Spleen (tissue), 11 donors: ENCODE data around the gene UBE2E2. TPM values are rescaled to one million over a fixed set of nuclear protein-coding genes. Genes with fewer than 3 reads are reported as not detected.

Source experiments
- DNase-seq: peaks from one replicate; pipeline ENCODE4 v3.0.0-alpha.2; 2020
- H3K27ac ChIP-seq, 8 donors: fragments of 200-600 bp; sonication (generic) in 7 of 8; 1 replicate in 4 of 8; 2 replicates in 4 of 8; pipeline versions ENCODE4 v1.5.0 to v1.8.0; 2016 to 2021; ENCODE audit warnings: inconsistent platforms in 4 of 8, mild to moderate bottlenecking in 4 of 8, moderate library complexity in 1 of 8
- H3K27me3 ChIP-seq, 7 donors: fragments of 200-600 bp; sonication (generic) in 6 of 7; replicated peaks in 1 of 7; 1 replicate in 4 of 7; 2 replicates in 3 of 7; pipeline versions ENCODE4 v1.5.0 to v1.8.0; 2016 to 2021; ENCODE audit warnings: inconsistent platforms in 3 of 7, mild to moderate bottlenecking in 1 of 7
- H3K36me3 ChIP-seq, 6 donors: fragments of 200-600 bp; sonication (generic) in 5 of 6; 1 replicate in 4 of 6; 2 replicates in 2 of 6; pipeline versions ENCODE4 v1.5.0 to v1.8.0; 2016 to 2021; ENCODE audit warnings: inconsistent platforms in 2 of 6
- H3K4me1 ChIP-seq, 6 donors: fragments of 200-600 bp; sonication (generic) in 5 of 6; 1 replicate in 3 of 6; 2 replicates in 3 of 6; pipeline versions ENCODE4 v1.5.0 to v1.8.0; 2016 to 2021; ENCODE audit warnings: inconsistent platforms in 3 of 6
- H3K4me3 ChIP-seq, 8 donors: fragments of 200-600 bp; sonication (generic) in 7 of 8; 1 replicate in 4 of 8; 2 replicates in 4 of 8; pipeline versions ENCODE4 v1.5.0 to v1.8.0; 2016 to 2021; ENCODE audit warnings: inconsistent platforms in 4 of 8, mild to moderate bottlenecking in 4 of 8, moderate library complexity in 2 of 8
- H3K9me3 ChIP-seq, 8 donors: fragments of 200-600 bp; sonication (generic) in 7 of 8; 1 replicate in 4 of 8; 2 replicates in 4 of 8; pipeline versions ENCODE4 v1.5.0 to v1.8.0; 2016 to 2021; ENCODE audit warnings: inconsistent platforms in 4 of 8
- POLR2A ChIP-seq, 3 donors: fragments of 450-650 bp; IDR thresholded peaks; one replicate each; pipeline ENCODE4 v1.5.1; 2017; ENCODE audit warnings: antibody characterized with exemption in 3 of 3, mild to moderate bottlenecking in 1 of 3
- POLR2AphosphoS5 ChIP-seq, 3 donors: sonication (generic); formaldehyde crosslinking; IDR thresholded peaks; one replicate each; pipeline ENCODE4 v1.5.1; 2017; ENCODE audit warnings: antibody characterized with exemption in 3 of 3
- WGBS, 5 donors: extraction: QIAGEN DNeasy Blood & Tissue Kit in 3 of 5; methylation state at CpG; one replicate each; pipeline versions ENCODE4 v1.1.5 to v1.1.7; 2013 to 2018; 5-methylcytosine and 5-hydroxymethylcytosine counted together
- intact Hi-C: fragments of 100-400 bp; cut with DNase I; formaldehyde crosslinking; loops from one replicate; pipeline ENCODE4 v1.15.0; 2023; ENCODE audit warnings: low total_unique reads
- polyA plus RNA-seq, 3 donors: library from polyadenylated mRNA; stranded (reverse); fragments of 200-250 nt; gene quantifications; one replicate each; pipeline ENCODE4 v1.2.1, GENCODE V29; 2013
- total RNA-seq, 7 donors: library from RNA; depleted of rRNA in 3 of 7; stranded (reverse); fragments of >200 nt in 3 of 7; fragmentation: NEBNext Ultra II Directional in 4 of 7; extraction: Animal tissue kit (Norgen Biotek cat#: 25700) in 4 of 7; gene quantifications; one replicate each; pipeline versions ENCODE4 v1.1.0 to v1.2.1, GENCODE V29; 2016 to 2021
- TF ChIP-seq, protein P1 (sequence below), 11 experiments: fragments of 200-600 bp in 7 of 11; fragments of 450-650 bp in 4 of 11; sonication (generic) in 4 of 11; IDR thresholded peaks in 8 of 11; conservative IDR thresholded peaks in 3 of 11; 1 replicate in 7 of 11; 2 replicates in 4 of 11; pipeline versions ENCODE4 v1.4.0 to v1.8.0; 2016 to 2021; ENCODE audit warnings: antibody characterized with exemption in 11 of 11, inconsistent platforms in 4 of 11, mild to moderate bottlenecking in 1 of 11
- donor health status: healthy with polysubstance abuse.
- donor health status: DM: no; HTN: no; CAD: no; lungs with moderate emphysema.
- donor health status: DM: no; HTN: no; CAD: no.
- donor health status: Bipolar disorder and iron deficiency.
- donor health status: healthy.
- donor health status: DM: no; HTN: no; CAD: no.
- donor health status: DM: yes; HTN: yes; CAD: no.

Gene UBE2E2
- total and polyA plus RNA-seq, 10 donors: 27.9 to 87.6 (median 41.2) TPM

- TF ChIP-seq POLR2AphosphoS5 (IDR thresholded peaks at IDR 0.05) (no peak), POLR2A (IDR thresholded peaks at IDR 0.05) (no peak)
- TF ChIP-seq, protein P1, sequence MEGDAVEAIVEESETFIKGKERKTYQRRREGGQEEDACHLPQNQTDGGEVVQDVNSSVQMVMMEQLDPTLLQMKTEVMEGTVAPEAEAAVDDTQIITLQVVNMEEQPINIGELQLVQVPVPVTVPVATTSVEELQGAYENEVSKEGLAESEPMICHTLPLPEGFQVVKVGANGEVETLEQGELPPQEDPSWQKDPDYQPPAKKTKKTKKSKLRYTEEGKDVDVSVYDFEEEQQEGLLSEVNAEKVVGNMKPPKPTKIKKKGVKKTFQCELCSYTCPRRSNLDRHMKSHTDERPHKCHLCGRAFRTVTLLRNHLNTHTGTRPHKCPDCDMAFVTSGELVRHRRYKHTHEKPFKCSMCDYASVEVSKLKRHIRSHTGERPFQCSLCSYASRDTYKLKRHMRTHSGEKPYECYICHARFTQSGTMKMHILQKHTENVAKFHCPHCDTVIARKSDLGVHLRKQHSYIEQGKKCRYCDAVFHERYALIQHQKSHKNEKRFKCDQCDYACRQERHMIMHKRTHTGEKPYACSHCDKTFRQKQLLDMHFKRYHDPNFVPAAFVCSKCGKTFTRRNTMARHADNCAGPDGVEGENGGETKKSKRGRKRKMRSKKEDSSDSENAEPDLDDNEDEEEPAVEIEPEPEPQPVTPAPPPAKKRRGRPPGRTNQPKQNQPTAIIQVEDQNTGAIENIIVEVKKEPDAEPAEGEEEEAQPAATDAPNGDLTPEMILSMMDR (IDR thresholded peaks at IDR 0.05 in 8 of 11, conservative IDR thresholded peaks at IDR 0.05 in 3 of 11): no peak
- DNase-seq: no peak
- Histone ChIP-seq H3K36me3 (no peaks in the 10 kb centered on the region), H3K27me3 (no peaks in the 10 kb centered on the region), H3K4me3 (no peak overlapping the region), H3K27ac (no peak overlapping the region), H3K4me1 (peaks cover 0 to 8% (median 2%) of the 10 kb centered on the region in 6 donors), H3K9me3 (no peaks in the 10 kb centered on the region)
- WGBS, 5 donors: 86 to 94% (median 90%) methylated on average over 2 of the region's 2 CpGs
- intact Hi-C loops: no loop called here
These were observed 41.8 kb upstream of the UBE2E2 start for GRCh38 chr3:23161308-23161707.

- DNase-seq: no peak
- H3K4me1 ChIP-seq: peaks cover 0 to 8% (median 2%) of the 10 kb centered on the region in 6 donors
- H3K27me3 ChIP-seq: no peaks in the 10 kb centered on the region
- intact Hi-C loops: no loop called here
- TF ChIP-seq, protein P1 (IDR thresholded peaks at IDR 0.05 in 8 of 11, conservative IDR thresholded peaks at IDR 0.05 in 3 of 11): no peak
- TF ChIP-seq POLR2AphosphoS5 (IDR thresholded peaks at IDR 0.05) (no peak), POLR2A (IDR thresholded peaks at IDR 0.05) (no peak)
- H3K27ac ChIP-seq: no peak overlapping the region
- no peak overlapping the region for H3K4me3 ChIP-seq
- no peaks in the 10 kb centered on the region for H3K9me3 ChIP-seq
- H3K36me3 ChIP-seq: no peaks in the 10 kb centered on the region
- 59 to 84% (median 70%) methylated on average over 10 of the region's 10 CpGs for WGBS, 5 donors
These were observed 41.1 kb upstream of the UBE2E2 start for GRCh38 chr3:23161896-23162570.

DNA sequence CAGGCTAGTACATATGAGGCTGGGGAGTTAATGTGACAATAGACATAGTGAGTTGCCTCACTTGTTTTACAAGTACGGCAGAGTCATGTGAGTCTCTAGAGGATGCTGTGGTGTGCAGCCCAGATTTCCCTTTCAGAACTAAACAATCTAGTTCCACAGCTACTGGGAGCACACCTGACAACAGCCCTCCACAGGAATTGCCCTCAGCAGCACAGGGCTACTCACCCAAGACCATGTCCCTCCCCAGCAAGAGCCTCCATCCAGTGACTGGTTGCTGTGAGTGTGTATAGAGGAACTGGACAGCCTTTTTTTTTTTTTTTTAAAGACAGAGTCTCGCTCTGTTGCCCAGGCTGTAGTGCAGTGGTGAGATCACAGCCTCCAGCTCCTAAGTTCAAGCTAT lies 40.2 kb upstream of the UBE2E2 start:
- TF ChIP-seq, protein P1 (IDR thresholded peaks at IDR 0.05 in 8 of 11, conservative IDR thresholded peaks at IDR 0.05 in 3 of 11): no peak
- TF ChIP-seq POLR2AphosphoS5 (IDR thresholded peaks at IDR 0.05): no peak
- no peak for TF ChIP-seq POLR2A (IDR thresholded peaks at IDR 0.05)
- Histone ChIP-seq H3K9me3 (no peaks in the 10 kb centered on the region), H3K4me1 (peaks cover 0 to 8% (median 2%) of the 10 kb centered on the region in 6 donors), H3K27me3 (no peaks in the 10 kb centered on the region), H3K4me3 (no peak overlapping the region), H3K27ac (no peak overlapping the region), H3K36me3 (no peaks in the 10 kb centered on the region)
- intact Hi-C loops: no loop called here
- 62 to 80% (median 69%) methylated on average over 2 of the region's 2 CpGs for WGBS, 5 donors
- no peak for DNase-seq

- 79 to 93% (median 85%) methylated on average over 1 of the region's 1 CpG for WGBS, 5 donors
- Histone ChIP-seq H3K4me3 (no peak overlapping the region), H3K9me3 (no peaks in the 10 kb centered on the region), H3K27ac (no peak overlapping the region), H3K27me3 (no peaks in the 10 kb centered on the region), H3K36me3 (no peaks in the 10 kb centered on the region), H3K4me1 (peaks cover 0 to 8% (median 2%) of the 10 kb centered on the region in 6 donors)
- intact Hi-C loops: no loop called here
- TF ChIP-seq, protein P1 (IDR thresholded peaks at IDR 0.05 in 8 of 11, conservative IDR thresholded peaks at IDR 0.05 in 3 of 11): no peak
- TF ChIP-seq POLR2AphosphoS5 (IDR thresholded peaks at IDR 0.05): no peak
- no peak for TF ChIP-seq POLR2A (IDR thresholded peaks at IDR 0.05)
- no peak for DNase-seq
These were observed 38.4 kb upstream of the UBE2E2 start for GRCh38 chr3:23164746-23165145.
